WTC11 (cell line): ENCODE results near the gene GPR157. TPM values are rescaled to one million over a fixed set of nuclear protein-coding genes. Genes with fewer than 3 reads are reported as not detected.

Experiments used
- ATAC-seq: fragments of 200-7000 bp; cut with Tn5 transposase; 2 replicates; pipeline ENCODE4 v1.10.0; 2021; ENCODE audit warnings: mild to moderate bottlenecking, moderate library complexity
- CTCF ChIA-PET: fragments of 300-600 bp; sonication (Branson Sonifier 250); formaldehyde crosslinking; loops from one replicate; lab custom pipeline; 2021; ENCODE audit warnings: antibody characterized with exemption; lab: Charles Lee
- POLR2A ChIA-PET: fragments of 350-600 bp; sonication (Branson Sonifier 250); formaldehyde crosslinking; loops from one replicate; lab custom pipeline; 2021; ENCODE audit warnings: antibody characterized with exemption; lab: Charles Lee
- DNase-seq: peaks from one replicate; pipeline ENCODE4 v3.0.0; 2021; ENCODE audit warnings: low spot score
- H3K27ac Mint-ChIP-seq: 2 replicates; pipeline ENCODE4 v1.8.0; 2021; ENCODE audit warnings: mixed read lengths
- H3K27me3 Mint-ChIP-seq: 2 replicates; pipeline ENCODE4 v1.8.0; 2021; ENCODE audit warnings: low read depth, mild to moderate bottlenecking, moderate library complexity, mixed read lengths
- H3K36me3 Mint-ChIP-seq: 2 replicates; pipeline ENCODE4 v1.8.0; 2021; ENCODE audit warnings: mixed read lengths
- H3K4me1 Mint-ChIP-seq: 2 replicates; pipeline ENCODE4 v1.8.0; 2022; ENCODE audit warnings: mixed read lengths
- H3K4me3 Mint-ChIP-seq: 2 replicates; pipeline ENCODE4 v1.8.0; 2021; ENCODE audit warnings: mild to moderate bottlenecking, moderate library complexity, mixed read lengths
- H3K9me3 Mint-ChIP-seq: 2 replicates; pipeline ENCODE4 v1.8.0; 2021; ENCODE audit warnings: mixed read lengths
- ELF4 ChIP-seq: sonication (generic); formaldehyde crosslinking; IDR thresholded peaks from 2 replicates; pipeline ENCODE4 v1.8.1; 2022; ENCODE audit warnings: low read depth, mild to moderate bottlenecking, moderate library complexity, missing genetic modification reagents
- ESRRA ChIP-seq: sonication (generic); formaldehyde crosslinking; IDR thresholded peaks from 2 replicates; pipeline ENCODE4 v1.8.1; 2022; ENCODE audit warnings: mild to moderate bottlenecking, missing genetic modification reagents, borderline replicate concordance
- ETV6 ChIP-seq: sonication (generic); formaldehyde crosslinking; IDR thresholded peaks from 2 replicates; pipeline ENCODE4 v1.8.1; 2022; ENCODE audit warnings: mild to moderate bottlenecking, missing genetic modification reagents
- NFYB ChIP-seq: sonication (generic); formaldehyde crosslinking; conservative IDR thresholded peaks from 2 replicates; pipeline ENCODE4 v1.8.0; 2022; ENCODE audit warnings: low read depth, missing genetic modification reagents
- RELA ChIP-seq: sonication (generic); formaldehyde crosslinking; IDR thresholded peaks from 2 replicates; pipeline ENCODE4 v1.8.1; 2022; ENCODE audit warnings: missing genetic modification reagents, mild to moderate bottlenecking, borderline replicate concordance
- ZNF121 ChIP-seq: sonication (generic); formaldehyde crosslinking; IDR thresholded peaks from 2 replicates; pipeline ENCODE4 v1.8.0; 2023; ENCODE audit warnings: missing genetic modification reagents
- total RNA-seq: library from RNA; stranded (reverse); gene quantifications from 3 replicates; pipeline ENCODE4 v1.2.3, GENCODE V29; 2021
- TF ChIP-seq, protein P1 (sequence below): fragments of 250-450 bp; sonication (Bioruptor Pico); IDR thresholded peaks from 2 replicates; pipeline ENCODE4 v1.9.0; 2021; ENCODE audit warnings: mild to moderate bottlenecking, borderline replicate concordance
- TF ChIP-seq, protein P2 (sequence below): sonication (generic); formaldehyde crosslinking; IDR thresholded peaks from 2 replicates; pipeline ENCODE4 v1.8.0; 2022; ENCODE audit warnings: mild to moderate bottlenecking, missing genetic modification reagents
- TF ChIP-seq, protein P3 (sequence below): fragments of 250-450 bp; sonication (Bioruptor Pico); IDR thresholded peaks from 2 replicates; pipeline ENCODE4 v2.1.2; 2022; ENCODE audit warnings: mild to moderate bottlenecking, moderate library complexity
- TF ChIP-seq, protein P4 (sequence below): sonication (generic); formaldehyde crosslinking; IDR thresholded peaks from 2 replicates; pipeline ENCODE4 v1.8.0; 2023; ENCODE audit warnings: mild to moderate bottlenecking, missing genetic modification reagents

The GPR157 gene
- total RNA-seq, 1 experiment from 2014 or later: 6.0 TPM

DNA sequence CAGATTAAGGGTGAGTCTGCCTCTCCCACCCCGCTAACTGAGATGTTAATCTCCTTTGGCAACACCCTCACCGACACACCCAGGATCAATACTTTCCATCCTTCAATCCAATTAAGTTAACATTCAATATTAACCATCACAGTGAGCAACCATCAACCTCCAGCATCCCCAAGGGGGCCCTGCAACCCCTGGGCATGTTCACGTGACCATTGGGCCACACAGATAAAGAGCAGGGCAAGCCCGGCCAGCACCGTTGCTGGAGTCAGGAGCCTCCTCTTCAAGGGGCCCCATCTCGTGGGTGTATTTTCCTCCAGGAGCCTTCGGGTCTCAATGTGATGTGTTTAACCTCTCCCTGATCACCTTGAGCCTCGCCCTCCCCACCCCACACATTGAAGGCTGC, 8.0 kb upstream of the GPR157 start (continued):
- TF ChIP-seq RELA: no peak
- no peak for TF ChIP-seq NFYB (CRISPR knock-in tag)
- TF ChIP-seq ESRRA (CRISPR knock-in tag): no peak
- TF ChIP-seq, protein P1, sequence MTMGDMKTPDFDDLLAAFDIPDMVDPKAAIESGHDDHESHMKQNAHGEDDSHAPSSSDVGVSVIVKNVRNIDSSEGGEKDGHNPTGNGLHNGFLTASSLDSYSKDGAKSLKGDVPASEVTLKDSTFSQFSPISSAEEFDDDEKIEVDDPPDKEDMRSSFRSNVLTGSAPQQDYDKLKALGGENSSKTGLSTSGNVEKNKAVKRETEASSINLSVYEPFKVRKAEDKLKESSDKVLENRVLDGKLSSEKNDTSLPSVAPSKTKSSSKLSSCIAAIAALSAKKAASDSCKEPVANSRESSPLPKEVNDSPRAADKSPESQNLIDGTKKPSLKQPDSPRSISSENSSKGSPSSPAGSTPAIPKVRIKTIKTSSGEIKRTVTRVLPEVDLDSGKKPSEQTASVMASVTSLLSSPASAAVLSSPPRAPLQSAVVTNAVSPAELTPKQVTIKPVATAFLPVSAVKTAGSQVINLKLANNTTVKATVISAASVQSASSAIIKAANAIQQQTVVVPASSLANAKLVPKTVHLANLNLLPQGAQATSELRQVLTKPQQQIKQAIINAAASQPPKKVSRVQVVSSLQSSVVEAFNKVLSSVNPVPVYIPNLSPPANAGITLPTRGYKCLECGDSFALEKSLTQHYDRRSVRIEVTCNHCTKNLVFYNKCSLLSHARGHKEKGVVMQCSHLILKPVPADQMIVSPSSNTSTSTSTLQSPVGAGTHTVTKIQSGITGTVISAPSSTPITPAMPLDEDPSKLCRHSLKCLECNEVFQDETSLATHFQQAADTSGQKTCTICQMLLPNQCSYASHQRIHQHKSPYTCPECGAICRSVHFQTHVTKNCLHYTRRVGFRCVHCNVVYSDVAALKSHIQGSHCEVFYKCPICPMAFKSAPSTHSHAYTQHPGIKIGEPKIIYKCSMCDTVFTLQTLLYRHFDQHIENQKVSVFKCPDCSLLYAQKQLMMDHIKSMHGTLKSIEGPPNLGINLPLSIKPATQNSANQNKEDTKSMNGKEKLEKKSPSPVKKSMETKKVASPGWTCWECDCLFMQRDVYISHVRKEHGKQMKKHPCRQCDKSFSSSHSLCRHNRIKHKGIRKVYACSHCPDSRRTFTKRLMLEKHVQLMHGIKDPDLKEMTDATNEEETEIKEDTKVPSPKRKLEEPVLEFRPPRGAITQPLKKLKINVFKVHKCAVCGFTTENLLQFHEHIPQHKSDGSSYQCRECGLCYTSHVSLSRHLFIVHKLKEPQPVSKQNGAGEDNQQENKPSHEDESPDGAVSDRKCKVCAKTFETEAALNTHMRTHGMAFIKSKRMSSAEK (CRISPR knock-in tag): no peak
- no peak for TF ChIP-seq ELF4 (CRISPR knock-in tag)
- TF ChIP-seq, protein P2, sequence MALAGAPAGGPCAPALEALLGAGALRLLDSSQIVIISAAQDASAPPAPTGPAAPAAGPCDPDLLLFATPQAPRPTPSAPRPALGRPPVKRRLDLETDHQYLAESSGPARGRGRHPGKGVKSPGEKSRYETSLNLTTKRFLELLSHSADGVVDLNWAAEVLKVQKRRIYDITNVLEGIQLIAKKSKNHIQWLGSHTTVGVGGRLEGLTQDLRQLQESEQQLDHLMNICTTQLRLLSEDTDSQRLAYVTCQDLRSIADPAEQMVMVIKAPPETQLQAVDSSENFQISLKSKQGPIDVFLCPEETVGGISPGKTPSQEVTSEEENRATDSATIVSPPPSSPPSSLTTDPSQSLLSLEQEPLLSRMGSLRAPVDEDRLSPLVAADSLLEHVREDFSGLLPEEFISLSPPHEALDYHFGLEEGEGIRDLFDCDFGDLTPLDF (CRISPR knock-in tag): no peak
- TF ChIP-seq ETV6 (CRISPR knock-in tag): no peak
- TF ChIP-seq, protein P3, sequence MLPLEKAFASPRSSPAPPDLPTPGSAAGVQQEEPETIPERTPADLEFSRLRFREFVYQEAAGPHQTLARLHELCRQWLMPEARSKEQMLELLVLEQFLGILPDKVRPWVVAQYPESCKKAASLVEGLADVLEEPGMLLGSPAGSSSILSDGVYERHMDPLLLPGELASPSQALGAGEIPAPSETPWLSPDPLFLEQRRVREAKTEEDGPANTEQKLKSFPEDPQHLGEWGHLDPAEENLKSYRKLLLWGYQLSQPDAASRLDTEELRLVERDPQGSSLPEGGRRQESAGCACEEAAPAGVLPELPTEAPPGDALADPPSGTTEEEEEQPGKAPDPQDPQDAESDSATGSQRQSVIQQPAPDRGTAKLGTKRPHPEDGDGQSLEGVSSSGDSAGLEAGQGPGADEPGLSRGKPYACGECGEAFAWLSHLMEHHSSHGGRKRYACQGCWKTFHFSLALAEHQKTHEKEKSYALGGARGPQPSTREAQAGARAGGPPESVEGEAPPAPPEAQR (CRISPR knock-in tag): no peak
- TF ChIP-seq, all 79 proteins: peak for 0

DNA sequence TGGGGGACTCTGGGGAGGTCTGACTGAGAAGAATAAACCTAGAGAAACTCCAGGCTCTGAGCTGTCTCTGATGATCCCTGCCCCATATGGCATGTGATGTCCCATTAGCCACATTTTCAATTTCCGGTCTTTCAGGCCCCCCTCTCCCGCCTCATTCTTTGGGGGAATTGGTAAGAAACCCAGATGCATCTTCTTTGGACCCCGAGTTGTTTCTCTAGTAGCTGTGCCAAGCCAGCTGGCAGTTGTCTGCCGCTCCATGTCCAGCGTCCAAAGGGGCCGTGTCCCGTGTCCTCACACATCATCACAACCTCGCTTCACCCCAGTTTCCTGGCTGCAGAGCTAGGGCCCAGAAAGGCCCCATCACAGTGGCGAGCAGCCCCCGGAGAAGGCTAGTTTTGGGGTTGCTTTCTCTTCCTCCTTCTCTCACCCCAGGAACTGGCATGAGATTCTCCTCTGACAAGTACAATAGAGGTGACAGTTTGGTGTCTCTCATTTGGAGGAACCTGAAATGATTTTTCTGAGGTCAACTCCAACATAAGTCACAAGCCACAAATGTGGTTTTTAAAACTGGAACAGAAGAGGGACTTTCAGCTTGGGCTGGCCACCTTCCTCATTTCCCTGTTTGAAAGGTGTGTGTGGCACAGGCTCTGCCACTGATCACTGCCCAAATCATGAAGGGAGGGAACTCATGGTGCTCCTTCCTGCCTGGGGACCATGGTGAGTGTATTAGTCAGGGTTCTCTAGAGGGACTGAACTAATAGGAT, 6.4 kb upstream of the GPR157 start:
- Mint-ChIP-seq H3K4me1 (0 out of 2 replicates have a peak, but pooled peaks cover under 1% of the 10 kb centered on the region), H3K4me3 (no peak overlapping the region), H3K9me3 (peaks cover 3% of the 10 kb centered on the region; the same call in 1 of the 2 replicates), H3K27me3 (no peaks in the 10 kb centered on the region; the same call in none of the 2 replicates), H3K36me3 (no peaks in the 10 kb centered on the region), H3K27ac (no peak overlapping the region)
- ATAC-seq (no peak), DNase-seq (no peak)
- TF ChIP-seq ZNF121 (CRISPR knock-in tag): no peak
- TF ChIP-seq, protein P2 (CRISPR knock-in tag): no peak
- TF ChIP-seq, protein P4, sequence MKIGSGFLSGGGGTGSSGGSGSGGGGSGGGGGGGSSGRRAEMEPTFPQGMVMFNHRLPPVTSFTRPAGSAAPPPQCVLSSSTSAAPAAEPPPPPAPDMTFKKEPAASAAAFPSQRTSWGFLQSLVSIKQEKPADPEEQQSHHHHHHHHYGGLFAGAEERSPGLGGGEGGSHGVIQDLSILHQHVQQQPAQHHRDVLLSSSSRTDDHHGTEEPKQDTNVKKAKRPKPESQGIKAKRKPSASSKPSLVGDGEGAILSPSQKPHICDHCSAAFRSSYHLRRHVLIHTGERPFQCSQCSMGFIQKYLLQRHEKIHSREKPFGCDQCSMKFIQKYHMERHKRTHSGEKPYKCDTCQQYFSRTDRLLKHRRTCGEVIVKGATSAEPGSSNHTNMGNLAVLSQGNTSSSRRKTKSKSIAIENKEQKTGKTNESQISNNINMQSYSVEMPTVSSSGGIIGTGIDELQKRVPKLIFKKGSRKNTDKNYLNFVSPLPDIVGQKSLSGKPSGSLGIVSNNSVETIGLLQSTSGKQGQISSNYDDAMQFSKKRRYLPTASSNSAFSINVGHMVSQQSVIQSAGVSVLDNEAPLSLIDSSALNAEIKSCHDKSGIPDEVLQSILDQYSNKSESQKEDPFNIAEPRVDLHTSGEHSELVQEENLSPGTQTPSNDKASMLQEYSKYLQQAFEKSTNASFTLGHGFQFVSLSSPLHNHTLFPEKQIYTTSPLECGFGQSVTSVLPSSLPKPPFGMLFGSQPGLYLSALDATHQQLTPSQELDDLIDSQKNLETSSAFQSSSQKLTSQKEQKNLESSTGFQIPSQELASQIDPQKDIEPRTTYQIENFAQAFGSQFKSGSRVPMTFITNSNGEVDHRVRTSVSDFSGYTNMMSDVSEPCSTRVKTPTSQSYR (CRISPR knock-in tag): no peak
- ChIA-PET CTCF (interaction anchor here (1.6 kb wide), 1 partner anchor 62 kb away, joined by 4 read pairs; no protein-coding TSS in a partner anchor), POLR2A (no interaction called here)
